Ovary (tissue), 3 donors: ENCODE data around the gene TFPI2.
"Not testable (repeated sequence)": the region's sequence is repeated elsewhere in the genome, so short reads cannot be mapped to it uniquely, and the experiment has no call there.

Source experiments
- CTCF ChIP-seq, 3 donors: fragments of 450-650 bp in 2 of 3; fragments of 200-600 bp in 1 of 3; IDR thresholded peaks; one replicate each; pipeline versions ENCODE4 v1.5.1 to v1.8.0; 2016 to 2022; ENCODE audit warnings: antibody characterized with exemption in 3 of 3, mild to moderate bottlenecking in 1 of 3
- EP300 ChIP-seq: sonication (generic); formaldehyde crosslinking; IDR thresholded peaks from one replicate; pipeline ENCODE4 v1.6.1; 2017; ENCODE audit warnings: antibody characterized with exemption
- POLR2A ChIP-seq: fragments of 450-650 bp; IDR thresholded peaks from one replicate; pipeline ENCODE4 v1.6.1; 2017; ENCODE audit warnings: antibody characterized with exemption, mild to moderate bottlenecking, moderate library complexity
- donor health status: DM: no; HTN: no; CAD: no.

- not testable (repeated sequence) for TF ChIP-seq CTCF (IDR thresholded peaks at IDR 0.05); POLR2A; EP300
Observed at GRCh38 chr7:93916315-93916714, 25.8 kb upstream of the TFPI2 start.
